ENCODE data around the gene SH2D3C.

GRCh38 chr9:127768698-127769097, 9.8 kb downstream of the SH2D3C start:
- TF ChIP-seq ZFP36 (IDR thresholded peaks at IDR 0.05; ENCODE audit: borderline replicate concordance, partially characterized antibody) (no peak), CTCF (IDR thresholded peaks at IDR 0.05) (no peak), RNF2 (IDR thresholded peaks at IDR 0.05; ENCODE audit: borderline replicate concordance, low read depth) (no peak), RAD21 (conservative IDR thresholded peaks at IDR 0.05 in 1 of 2, IDR thresholded peaks at IDR 0.05 in 1 of 2) (no peak), POLR2A (IDR thresholded peaks at IDR 0.05; ENCODE audit: low read length) (no peak), FOSL2 (IDR thresholded peaks at IDR 0.05) (no peak), FOSL2 (CRISPR knock-in tag; IDR thresholded peaks at IDR 0.05) (no peak), BHLHE40 (IDR thresholded peaks at IDR 0.05; ENCODE audit: low read depth, low read length) (no peak), HOXA7 (CRISPR knock-in tag; IDR thresholded peaks at IDR 0.05) (no peak), JUN (IDR thresholded peaks at IDR 0.05) (no peak), MAZ (IDR thresholded peaks at IDR 0.05; ENCODE audit: borderline replicate concordance, low read depth, low read length) (no peak)

Measured in A549 (cell line).